HG02610 (cell line): Measurements from ENCODE around the gene CNIH3.
A peak's percentile ranks its signal among the peaks of the same experiment; 100 is the strongest.
"Not testable (repeated sequence)": the region's sequence is repeated elsewhere in the genome, so short reads cannot be mapped to it uniquely, and the experiment has no call there.

ENCODE experiments used
- ATAC-seq: cut with Tn5 transposase; IDR thresholded peaks from one replicate; pipeline ENCODE4 v1.9.1; 2021; ENCODE audit warnings: mild to moderate bottlenecking, moderate library complexity; ENCODE audit not compliant: unreplicated experiment

CNIH3 gene

DNA sequence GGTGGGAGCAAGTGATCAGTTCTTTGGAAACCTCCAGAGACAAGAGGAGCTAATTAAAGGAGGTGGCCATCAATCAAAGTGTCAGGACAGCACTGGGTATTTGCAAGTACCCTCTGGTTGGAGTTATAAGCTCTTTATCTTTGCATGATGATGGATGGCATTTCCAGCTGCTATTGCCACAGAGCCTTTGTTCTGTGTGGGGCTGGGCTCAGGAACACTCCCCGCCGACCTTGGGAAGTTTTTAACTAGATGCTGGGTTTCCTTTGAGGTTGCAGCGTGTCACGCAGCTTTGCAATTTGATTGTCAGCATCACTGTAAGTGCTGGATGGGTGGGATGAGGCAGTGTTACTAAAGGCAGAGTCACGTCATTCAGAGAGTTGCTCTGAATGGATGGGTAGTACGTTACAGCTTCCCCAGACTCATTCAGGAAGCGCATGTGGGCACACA lies 68.9 kb downstream of the CNIH3 start:
- ATAC-seq = no peak

DNA sequence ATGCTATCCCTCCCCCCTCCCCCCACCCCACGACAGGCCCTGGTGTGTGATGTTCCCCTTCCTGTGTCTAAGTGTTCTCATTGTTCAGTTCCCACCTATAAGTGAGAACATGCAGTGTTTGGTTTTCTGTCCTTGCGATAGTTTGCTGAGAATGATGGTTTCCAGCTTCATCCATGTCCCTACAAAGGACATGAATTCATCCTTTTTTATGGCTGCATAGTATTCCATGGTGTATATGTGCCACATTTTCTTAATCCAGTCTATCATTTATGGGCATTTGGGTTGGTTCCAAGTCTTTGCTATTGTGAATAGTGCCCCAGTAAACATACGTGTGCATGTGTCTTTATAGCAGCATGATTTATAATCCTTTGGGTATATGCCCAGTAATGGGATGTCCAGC lies 70.0 kb downstream of the CNIH3 start:
- not testable (repeated sequence) for ATAC-seq

GRCh38 chr1:224687465-224687864 lies 71.3 kb downstream of the CNIH3 start:
- no peak for ATAC-seq

DNA sequence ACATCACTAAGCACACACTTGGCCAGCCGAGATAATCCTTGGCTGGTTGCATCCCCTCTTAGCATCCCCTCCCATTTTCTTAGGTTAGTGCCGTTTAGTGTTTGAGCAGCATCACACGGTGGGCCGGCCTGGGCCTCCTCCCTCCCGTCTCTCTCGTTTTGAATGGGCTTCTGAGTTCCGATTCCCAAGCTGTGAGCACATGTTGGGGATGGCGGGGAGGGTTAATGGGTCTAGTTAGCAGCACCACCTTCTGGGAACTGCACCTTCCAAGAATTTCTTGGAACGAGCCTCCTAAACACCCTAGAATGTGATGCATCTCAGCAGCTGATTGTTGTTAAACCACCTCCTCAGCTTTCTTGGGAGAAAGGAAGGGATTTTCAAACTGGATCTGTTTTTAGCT lies 73.3 kb downstream of the CNIH3 start:
- ATAC-seq = no peak

- no peak for ATAC-seq
These were observed 74.5 kb downstream of the CNIH3 start for GRCh38 chr1:224690576-224690975.

DNA sequence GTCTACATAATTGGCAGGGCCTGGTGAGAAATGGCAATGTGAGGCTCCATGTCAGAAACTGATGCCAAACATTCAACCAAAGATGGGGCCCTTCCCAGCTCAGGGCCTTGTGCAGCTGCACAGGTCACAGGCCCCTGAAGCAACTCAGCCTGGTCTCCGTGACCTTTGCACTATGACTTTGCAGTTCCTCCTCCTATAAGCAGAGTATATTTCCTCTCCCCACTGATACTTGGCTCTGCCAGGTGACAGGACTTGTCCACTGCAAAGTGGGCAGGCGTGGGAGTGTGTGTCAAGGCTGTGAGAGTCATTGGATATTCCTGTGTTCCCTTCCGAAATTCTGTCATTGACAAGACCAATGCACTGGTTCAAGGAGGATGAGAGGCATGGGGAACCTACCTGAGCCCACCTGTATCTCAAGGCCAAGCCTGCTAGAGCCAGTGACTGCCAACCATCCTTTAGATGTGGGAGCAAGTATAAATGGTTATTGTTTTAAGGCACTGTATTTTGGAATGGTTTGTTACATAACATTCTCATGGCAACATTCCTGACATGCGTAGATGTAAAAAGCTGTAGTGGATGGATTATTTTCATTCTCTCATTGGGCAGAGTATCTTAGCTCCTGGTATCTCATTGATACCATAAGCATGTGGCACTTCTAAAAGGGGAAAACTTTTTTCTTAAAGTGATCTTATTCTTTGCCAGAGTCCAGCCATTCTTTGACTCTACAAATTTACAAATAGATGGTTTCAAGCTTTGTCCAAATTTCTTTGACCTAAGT lies 75.2 kb downstream of the CNIH3 start:
- no peak for ATAC-seq

DNA sequence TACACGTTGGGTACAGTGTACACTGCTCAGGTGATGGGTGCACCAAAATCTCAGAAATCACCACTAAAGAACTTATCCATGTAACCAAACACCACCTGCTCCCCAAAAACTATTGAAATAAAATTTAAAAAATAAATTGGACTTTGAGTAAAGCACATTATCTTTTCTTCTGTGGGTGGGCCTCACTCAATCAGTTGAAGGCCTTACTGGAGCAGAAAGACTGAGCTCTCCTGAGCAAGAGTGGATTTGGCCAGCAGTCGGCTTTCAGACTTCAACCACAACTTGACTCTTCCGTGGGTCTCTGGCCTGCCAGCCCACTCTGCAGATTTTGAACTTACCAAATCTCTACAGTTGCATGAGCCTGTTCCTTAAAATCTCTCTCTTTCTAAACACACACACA lies 78.9 kb downstream of the CNIH3 start:
- ATAC-seq = no peak

- ATAC-seq = no peak
These were observed 79.9 kb downstream of the CNIH3 start for GRCh38 chr1:224696021-224696420.

DNA sequence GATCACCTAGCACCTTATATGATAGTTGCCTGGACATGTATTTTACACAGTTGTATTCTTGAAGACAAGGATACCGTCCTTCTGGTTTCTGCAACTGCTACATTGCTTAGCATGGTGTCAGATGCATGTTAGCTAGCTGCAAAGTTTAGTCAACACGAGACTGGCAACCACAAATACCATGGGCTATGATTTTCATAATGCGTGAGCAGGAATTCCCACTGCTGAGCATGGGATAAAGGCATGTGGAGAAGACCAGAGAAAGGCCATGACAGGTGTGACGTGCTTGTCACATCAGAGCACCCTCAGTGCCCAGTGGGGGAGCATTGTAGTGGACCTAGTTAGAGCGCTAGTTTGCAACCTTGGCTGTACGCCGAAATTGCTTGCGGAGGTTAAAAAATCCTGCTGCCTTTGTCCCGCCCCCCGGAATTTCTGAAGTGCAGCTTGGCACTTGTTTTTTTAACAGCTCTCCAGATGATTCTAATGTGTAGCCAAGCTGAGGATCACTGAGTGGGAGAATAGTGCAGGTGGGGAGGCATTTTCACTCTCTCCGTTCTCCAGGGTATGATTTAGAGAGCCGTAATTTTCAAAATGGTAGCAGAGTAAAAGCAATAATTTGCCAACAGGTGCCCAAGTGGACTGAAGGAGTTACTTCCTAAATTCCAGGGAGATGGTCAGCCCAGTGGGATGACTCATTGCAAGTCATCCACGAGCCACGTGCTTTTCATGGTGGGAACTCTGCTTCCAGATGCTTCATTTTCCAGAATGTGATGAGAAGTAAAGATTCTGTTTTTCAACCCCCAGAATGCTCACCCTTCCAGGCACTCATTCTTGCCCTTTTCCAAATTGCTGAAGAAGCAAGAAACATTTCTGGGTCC lies 81.0 kb downstream of the CNIH3 start:
- ATAC-seq = no peak

- ATAC-seq = no peak
These were observed 81.9 kb downstream of the CNIH3 start for GRCh38 chr1:224698015-224698451.

GRCh38 chr1:224700918-224701531 lies 84.9 kb downstream of the CNIH3 start:
- peak; percentile 56 for ATAC-seq

DNA sequence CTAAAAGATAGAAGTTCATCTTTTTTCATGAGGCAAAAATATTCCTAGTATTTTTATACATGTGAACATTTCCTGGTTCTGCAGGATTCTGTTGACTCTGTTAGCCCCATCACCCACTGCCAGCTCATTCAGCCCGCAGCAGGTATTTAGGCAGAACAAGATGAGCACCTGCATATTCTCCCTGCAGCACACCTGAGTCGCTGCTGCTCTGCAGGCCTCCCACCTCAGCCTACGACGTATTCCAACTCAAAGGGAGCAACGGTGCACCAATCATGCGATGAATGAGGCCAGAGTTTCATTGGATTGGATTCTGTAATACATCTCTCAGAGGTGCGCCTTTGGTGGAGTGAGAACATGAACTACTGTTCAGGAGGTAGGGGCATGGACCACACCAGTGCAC lies 87.6 kb downstream of the CNIH3 start:
- ATAC-seq = no peak

DNA sequence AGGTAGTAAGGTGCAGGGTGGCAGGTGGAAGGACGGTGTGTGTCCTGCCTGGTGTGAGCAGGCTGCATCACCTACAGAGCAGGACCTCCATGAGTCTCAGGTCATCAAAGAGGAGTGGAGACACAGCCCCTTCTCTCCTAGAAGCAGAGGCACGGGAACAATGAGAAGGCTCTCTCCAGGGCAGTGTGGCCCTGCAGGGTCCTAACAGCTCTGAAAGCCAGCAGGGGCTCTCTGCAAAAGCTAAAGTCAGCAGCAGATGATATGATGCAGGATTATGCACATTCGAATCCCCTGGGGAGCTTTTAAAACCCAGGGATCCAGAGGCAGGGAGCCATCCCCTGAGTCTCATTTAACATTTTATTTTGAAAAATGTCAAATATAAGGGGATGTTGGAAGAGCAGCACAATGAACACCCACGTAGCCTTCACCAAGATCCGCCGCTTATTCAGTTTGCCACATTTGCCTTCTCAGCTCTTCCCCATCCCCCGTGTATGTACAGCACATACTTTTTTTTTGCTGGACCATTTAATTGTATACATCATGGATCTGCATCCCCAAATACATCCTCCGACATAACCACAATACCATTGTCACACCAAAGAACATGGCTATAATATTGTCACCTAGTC lies 88.1 kb downstream of the CNIH3 start:
- ATAC-seq = no peak

GRCh38 chr1:224705578-224705977 lies 89.5 kb downstream of the CNIH3 start:
- no peak for ATAC-seq

- ATAC-seq = no peak
These were observed 92.0 kb downstream of the CNIH3 start for GRCh38 chr1:224707843-224708725.

- no peak for ATAC-seq
These were observed 94.1 kb downstream of the CNIH3 start for GRCh38 chr1:224710196-224710595.

DNA sequence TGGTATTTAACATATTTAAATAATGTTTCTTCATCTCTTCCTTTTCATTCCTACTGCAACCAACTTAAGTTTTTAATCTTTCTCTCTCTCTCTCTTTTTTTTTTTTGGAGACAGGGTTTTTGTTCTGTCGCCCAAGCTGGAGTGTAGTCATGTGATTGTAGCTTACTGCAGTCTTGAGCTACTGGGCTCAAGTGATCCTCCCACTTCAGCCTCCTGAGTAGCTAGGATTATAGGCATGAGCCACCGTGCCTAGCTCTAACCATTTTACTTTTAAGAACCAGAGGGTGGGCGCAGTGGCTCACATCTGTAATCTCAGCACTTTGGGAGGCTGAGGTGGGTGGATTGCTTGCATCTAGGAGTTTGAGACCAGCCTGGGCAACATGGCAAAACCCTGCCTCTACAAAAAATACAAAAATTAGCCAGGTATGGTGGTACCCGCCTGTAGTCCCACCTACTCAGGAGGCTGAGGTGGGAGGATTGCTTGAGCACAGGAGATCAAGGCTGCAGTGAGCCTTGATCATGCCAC lies 95.2 kb downstream of the CNIH3 start:
- ATAC-seq = not testable (repeated sequence)

GRCh38 chr1:224711876-224712275 lies 95.8 kb downstream of the CNIH3 start:
- no peak for ATAC-seq

- ATAC-seq = no peak
These were observed 97.1 kb downstream of the CNIH3 start for GRCh38 chr1:224713228-224713627.

- ATAC-seq = no peak
These were observed 98.4 kb downstream of the CNIH3 start for GRCh38 chr1:224714553-224714952.
